RWPE2 (cell line): ENCODE measurements around the gene PDE12.
A peak's percentile ranks its signal among the peaks of the same experiment; 100 is the strongest.

Experiments
- ATAC-seq: fragments of 200-7000 bp; cut with Tn5 transposase; 3 replicates; pipeline ENCODE4 v1.9.1; 2021; ENCODE audit warnings: low read depth
- DNase-seq: peaks from one replicate; pipeline ENCODE4 v3.0.0-alpha.2; 2020; ENCODE audit warnings: low spot score
- H3K27ac ChIP-seq: fragments of 450-650 bp; 2 replicates; pipeline ENCODE4 v1.5.1; 2017; ENCODE audit warnings: mild to moderate bottlenecking; ENCODE audit not compliant: poor library complexity, severe bottlenecking
- H3K27me3 ChIP-seq: fragments of 250-450 bp; sonication (Bioruptor Pico); 2 replicates; pipeline ENCODE4 v1.5.1; 2021; ENCODE audit warnings: mild to moderate bottlenecking, moderate library complexity; ENCODE audit not compliant: insufficient read depth, poor library complexity, severe bottlenecking
- H3K36me3 ChIP-seq: fragments of 250-450 bp; sonication (Bioruptor Pico); 2 replicates; pipeline ENCODE4 v1.5.1; 2020; ENCODE audit warnings: low read depth, mild to moderate bottlenecking, moderate library complexity
- H3K4me1 ChIP-seq: fragments of 250-450 bp; sonication (Bioruptor Pico); 2 replicates; pipeline ENCODE4 v1.5.1; 2021; ENCODE audit warnings: mild to moderate bottlenecking, moderate library complexity; ENCODE audit not compliant: insufficient read depth, poor library complexity, severe bottlenecking
- H3K4me3 ChIP-seq: fragments of 250-450 bp; sonication (Bioruptor Pico); 2 replicates; pipeline ENCODE4 v1.5.1; 2021; ENCODE audit warnings: mild to moderate bottlenecking, moderate library complexity; ENCODE audit not compliant: severe bottlenecking
- H3K9me3 ChIP-seq: fragments of 250-450 bp; sonication (Bioruptor Pico); 2 replicates; pipeline ENCODE4 v1.5.1; 2021; ENCODE audit warnings: mild to moderate bottlenecking, moderate library complexity; ENCODE audit not compliant: severe bottlenecking
- TF ChIP-seq, protein P1 (sequence below): fragments of 450-650 bp; IDR thresholded peaks from one replicate; pipeline ENCODE4 v1.5.1; 2017; ENCODE audit warnings: mild to moderate bottlenecking, moderate library complexity; ENCODE audit not compliant: poor library complexity, severe bottlenecking

Gene PDE12

DNA sequence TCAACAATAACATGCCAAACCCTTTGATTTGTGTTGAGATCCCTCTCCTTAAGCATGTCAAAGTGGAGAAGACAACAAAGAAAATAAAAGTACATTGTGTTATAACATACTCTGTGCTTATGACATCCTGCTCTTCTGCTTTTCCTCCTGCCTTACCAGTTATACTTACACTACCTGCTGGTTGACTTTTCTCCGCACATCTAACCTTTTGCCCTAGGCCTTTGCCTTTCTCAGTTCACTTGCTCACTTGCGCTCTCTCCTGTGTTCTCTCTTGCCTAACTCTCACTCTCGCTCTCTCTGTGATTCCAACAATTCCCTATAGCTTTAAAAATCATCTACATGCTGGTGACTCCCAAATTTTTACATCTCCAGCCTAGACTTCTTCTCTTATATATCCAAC is 17.6 kb upstream of the PDE12 start:
- H3K36me3 ChIP-seq = no peaks in the 10 kb centered on the region
- no peaks in the 10 kb centered on the region for H3K4me1 ChIP-seq
- H3K9me3 ChIP-seq = no peaks in the 10 kb centered on the region
- TF ChIP-seq, protein P1, sequence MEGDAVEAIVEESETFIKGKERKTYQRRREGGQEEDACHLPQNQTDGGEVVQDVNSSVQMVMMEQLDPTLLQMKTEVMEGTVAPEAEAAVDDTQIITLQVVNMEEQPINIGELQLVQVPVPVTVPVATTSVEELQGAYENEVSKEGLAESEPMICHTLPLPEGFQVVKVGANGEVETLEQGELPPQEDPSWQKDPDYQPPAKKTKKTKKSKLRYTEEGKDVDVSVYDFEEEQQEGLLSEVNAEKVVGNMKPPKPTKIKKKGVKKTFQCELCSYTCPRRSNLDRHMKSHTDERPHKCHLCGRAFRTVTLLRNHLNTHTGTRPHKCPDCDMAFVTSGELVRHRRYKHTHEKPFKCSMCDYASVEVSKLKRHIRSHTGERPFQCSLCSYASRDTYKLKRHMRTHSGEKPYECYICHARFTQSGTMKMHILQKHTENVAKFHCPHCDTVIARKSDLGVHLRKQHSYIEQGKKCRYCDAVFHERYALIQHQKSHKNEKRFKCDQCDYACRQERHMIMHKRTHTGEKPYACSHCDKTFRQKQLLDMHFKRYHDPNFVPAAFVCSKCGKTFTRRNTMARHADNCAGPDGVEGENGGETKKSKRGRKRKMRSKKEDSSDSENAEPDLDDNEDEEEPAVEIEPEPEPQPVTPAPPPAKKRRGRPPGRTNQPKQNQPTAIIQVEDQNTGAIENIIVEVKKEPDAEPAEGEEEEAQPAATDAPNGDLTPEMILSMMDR = no peak
- DNase-seq (no peak), ATAC-seq (no peak)
- no peaks in the 10 kb centered on the region for H3K27me3 ChIP-seq
- H3K27ac ChIP-seq = no peak overlapping the region
- H3K4me3 ChIP-seq = no peak overlapping the region

DNA sequence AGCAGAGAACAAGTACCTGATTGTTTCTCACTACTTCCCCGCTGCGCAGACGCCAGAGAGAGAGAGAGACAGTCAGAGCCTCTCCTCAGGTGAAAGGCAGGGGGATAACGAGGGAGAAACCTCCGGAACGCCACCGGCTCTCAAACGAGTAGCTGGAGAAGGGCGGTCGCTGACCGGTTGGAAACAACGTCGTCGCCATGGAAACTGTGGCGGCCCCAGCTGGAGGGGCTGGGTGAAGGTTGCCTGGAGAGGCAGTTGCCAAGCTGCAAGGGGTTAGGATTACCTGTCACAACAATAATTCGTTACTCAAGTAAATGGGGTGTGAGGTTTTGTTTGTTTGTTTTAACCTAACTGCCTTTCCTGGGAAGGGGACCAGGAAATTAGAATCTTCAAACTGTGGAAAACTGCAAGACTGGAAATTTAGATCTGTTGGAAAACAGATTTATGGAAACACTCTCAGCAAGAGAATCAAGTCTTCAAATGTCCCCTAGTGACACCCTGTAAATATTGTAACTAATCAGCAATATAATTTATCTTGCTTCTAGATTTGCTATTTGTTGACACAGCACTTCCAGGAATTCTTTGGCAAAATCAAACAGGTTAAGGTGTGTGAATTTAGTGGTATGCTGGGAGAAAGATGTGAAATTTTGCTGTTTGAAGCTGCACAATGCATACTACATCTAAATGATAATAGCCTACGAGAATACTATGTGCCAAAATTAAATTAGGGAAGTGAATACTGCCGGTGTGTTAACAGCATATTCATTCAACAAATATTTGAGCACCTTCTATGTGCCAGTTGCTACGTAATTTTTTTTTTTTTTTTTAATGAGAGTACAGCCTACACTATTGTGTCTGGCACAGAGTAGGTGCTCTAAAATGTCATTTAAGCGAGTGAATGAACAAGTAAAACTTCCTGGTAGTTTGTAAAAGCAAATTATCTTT is 11.6 kb upstream of the PDE12 start, which contains the start of gene DNAH12:
Gene DNAH12 (minus strand): TSS at position 164 of the 945 bp plus-strand sequence. CDS start 1,474 bp downstream, outside the sequence.
- DNase-seq (no peak), ATAC-seq (peak; percentile 68)
- Histone ChIP-seq H3K27me3 (no peaks in the 10 kb centered on the region), H3K27ac (no peak within 1 kb of the TSS), H3K4me3 (no peak within 1 kb of the TSS), H3K9me3 (no peaks in the 10 kb centered on the region), H3K4me1 (peaks cover 5% of the 10 kb centered on the region), H3K36me3 (no peaks in the 10 kb centered on the region)
- TF ChIP-seq, protein P1 = no peak

DNA sequence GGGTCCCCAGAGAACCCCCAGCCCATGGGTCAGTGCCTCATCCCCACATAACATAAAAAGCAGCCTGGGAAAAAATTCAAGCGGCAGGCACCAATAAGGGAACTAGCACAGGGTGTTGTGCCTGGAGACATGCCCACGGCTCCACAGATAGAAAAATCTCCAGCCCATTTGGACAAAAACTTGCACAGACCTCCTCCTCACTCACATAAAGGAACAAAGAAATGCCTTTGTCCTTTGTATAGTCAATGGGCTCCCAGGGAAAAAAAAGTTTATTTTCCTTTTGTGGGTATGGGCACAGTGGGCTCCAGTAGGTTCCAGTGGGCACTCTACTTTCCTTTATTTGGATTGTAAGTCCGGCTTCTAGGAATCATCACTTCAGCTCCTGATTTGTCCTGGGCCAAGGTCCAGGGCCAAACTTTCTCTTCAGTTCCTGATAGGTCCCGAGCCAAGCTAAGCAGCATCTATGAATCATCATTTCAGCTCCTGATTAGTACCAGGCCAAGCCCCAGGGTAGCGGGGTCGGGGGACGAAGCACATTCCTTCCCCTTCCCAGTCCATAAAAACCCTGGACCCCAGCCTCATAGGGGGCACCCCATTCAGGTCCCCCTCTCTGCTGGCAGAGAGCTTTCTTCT is 10.3 kb upstream of the PDE12 start:
- DNase-seq (no peak), ATAC-seq (no peak)
- Histone ChIP-seq H3K4me3 (no peak overlapping the region), H3K9me3 (no peaks in the 10 kb centered on the region), H3K27ac (no peak overlapping the region), H3K36me3 (no peaks in the 10 kb centered on the region), H3K27me3 (no peaks in the 10 kb centered on the region), H3K4me1 (peaks cover 5% of the 10 kb centered on the region)
- TF ChIP-seq, protein P1 = no peak

DNA sequence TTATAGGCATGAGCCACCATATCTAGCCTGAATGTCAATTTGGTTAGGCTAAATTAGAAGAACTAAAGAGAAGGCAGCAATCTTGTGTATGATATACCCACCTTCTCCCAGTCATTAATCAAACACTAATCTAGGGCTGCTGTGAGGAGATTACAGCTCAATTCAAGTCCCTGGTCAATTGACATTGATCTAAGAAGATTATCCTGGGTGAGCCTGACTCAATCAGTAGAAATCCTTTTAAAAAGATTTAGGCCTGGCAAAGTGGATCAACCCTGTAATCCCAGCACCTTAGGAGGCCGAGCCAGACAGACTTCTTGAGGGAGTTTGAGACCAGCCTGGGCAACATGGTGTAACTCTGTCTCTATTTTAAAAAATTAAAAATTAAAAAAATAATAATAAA is 9.5 kb upstream of the PDE12 start:
- H3K9me3 ChIP-seq = no peaks in the 10 kb centered on the region
- H3K4me3 ChIP-seq = no peak overlapping the region
- no peaks in the 10 kb centered on the region for H3K36me3 ChIP-seq
- DNase-seq (no peak), ATAC-seq (no peak)
- TF ChIP-seq, protein P1 = no peak
- H3K27ac ChIP-seq = no peak overlapping the region
- no peaks in the 10 kb centered on the region for H3K27me3 ChIP-seq
- peaks cover 5% of the 10 kb centered on the region for H3K4me1 ChIP-seq

DNA sequence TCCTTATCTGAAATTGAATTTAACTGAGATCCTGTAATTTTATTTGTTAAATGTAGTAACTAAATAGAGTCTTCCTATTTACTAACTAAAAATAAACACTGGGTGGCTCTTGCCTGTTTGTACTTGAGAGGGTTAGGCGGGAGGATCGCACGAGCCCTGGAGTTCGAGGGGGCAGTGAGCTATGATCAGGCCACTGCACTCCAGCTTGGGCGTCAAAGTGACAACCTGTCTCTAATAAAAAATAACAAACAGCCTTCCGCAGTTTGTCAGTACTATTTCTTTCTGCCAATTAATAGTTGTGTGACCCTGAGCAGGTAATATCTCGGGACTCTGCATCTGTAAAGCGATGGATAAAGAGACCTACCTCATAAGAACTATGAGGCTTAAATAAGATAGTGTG is 768 bp upstream of the PDE12 start:
- Histone ChIP-seq H3K27ac (peak overlapping the region; percentile 53), H3K36me3 (peaks cover 31% of the 10 kb centered on the region), H3K27me3 (no peaks in the 10 kb centered on the region), H3K4me1 (peaks cover 15% of the 10 kb centered on the region), H3K4me3 (peak overlapping the region; percentile 59), H3K9me3 (no peaks in the 10 kb centered on the region)
- TF ChIP-seq, protein P1 = no peak
- DNase-seq = no peak
- no peak for ATAC-seq
